ENCODE data around the gene ORC1.

ORC1 gene

GRCh38 chr1:52358851-52359497, 45.2 kb downstream of the ORC1 start:
- Histone ChIP-seq H3K9me3 (ENCODE audit: insufficient read depth, low read depth, low read length) (no peaks in the 10 kb centered on the region), H3K27me3 (ENCODE audit: insufficient read depth, low read length) (no peaks in the 10 kb centered on the region), H3K4me3 (ENCODE audit: low read length) (no peak overlapping the region), H3K27ac (ENCODE audit: low read length) (no peak overlapping the region), H3K9ac (ENCODE audit: low read depth, low read length) (no peak overlapping the region), H3K4me1 (ENCODE audit: insufficient read depth, low read length) (no peaks in the 10 kb centered on the region), H3K36me3 (ENCODE audit: insufficient read depth, low read depth, low read length) (peaks cover 90% of the 10 kb centered on the region)

DNA sequence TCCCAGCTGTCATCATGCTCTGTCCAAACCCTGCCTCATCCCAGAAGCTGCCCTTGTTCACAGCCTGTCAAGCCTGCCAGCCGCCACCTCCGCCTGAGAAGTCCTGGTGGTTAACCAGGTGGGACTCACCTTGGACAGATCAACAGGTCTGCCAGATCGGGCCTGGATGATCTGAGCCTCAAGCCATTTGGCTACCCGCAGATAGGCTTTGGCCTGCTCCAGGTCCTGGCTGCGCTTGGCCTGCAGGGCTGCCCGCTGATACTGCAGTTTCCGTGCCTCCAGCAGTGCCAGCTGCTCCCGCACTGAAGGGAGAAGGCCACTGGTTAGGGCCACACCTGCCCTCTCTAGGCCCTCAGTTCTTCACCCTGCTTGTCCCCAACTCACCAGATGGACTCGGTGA, 46.8 kb downstream of the ORC1 start:
- no peak overlapping the region for H3K27ac ChIP-seq (ENCODE audit: low read length)
- H3K27me3 ChIP-seq (ENCODE audit: insufficient read depth, low read length), result no peaks in the 10 kb centered on the region

GRCh38 chr1:52356818-52357355, 47.3 kb downstream of the ORC1 start:
- Histone ChIP-seq H3K27me3 (ENCODE audit: insufficient read depth, low read length) (no peaks in the 10 kb centered on the region), H3K27ac (ENCODE audit: low read length) (no peak overlapping the region), H3K9ac (ENCODE audit: low read depth, low read length) (no peak overlapping the region), H3K36me3 (ENCODE audit: insufficient read depth, low read depth, low read length) (peaks cover 99% of the 10 kb centered on the region), H3K9me3 (ENCODE audit: insufficient read depth, low read depth, low read length) (no peaks in the 10 kb centered on the region), H3K4me1 (ENCODE audit: insufficient read depth, low read length) (no peaks in the 10 kb centered on the region), H3K4me3 (ENCODE audit: low read length) (no peak overlapping the region)

More for the DNA sequence above, 46.8 kb downstream of the ORC1 start:
- Histone ChIP-seq H3K9ac (ENCODE audit: low read depth, low read length) (no peak overlapping the region), H3K36me3 (ENCODE audit: insufficient read depth, low read depth, low read length) (peaks cover 100% of the 10 kb centered on the region), H3K4me1 (ENCODE audit: insufficient read depth, low read length) (no peaks in the 10 kb centered on the region), H3K9me3 (ENCODE audit: insufficient read depth, low read depth, low read length) (no peaks in the 10 kb centered on the region), H3K4me3 (ENCODE audit: low read length) (no peak overlapping the region)

- no peaks in the 10 kb centered on the region for H3K27me3 ChIP-seq (ENCODE audit: insufficient read depth, low read length)
- H3K36me3 ChIP-seq (ENCODE audit: insufficient read depth, low read depth, low read length), result peaks cover 90% of the 10 kb centered on the region
- H3K4me3 ChIP-seq (ENCODE audit: low read length), result no peak overlapping the region
- no peaks in the 10 kb centered on the region for H3K9me3 ChIP-seq (ENCODE audit: insufficient read depth, low read depth, low read length)
- no peak overlapping the region for H3K9ac ChIP-seq (ENCODE audit: low read depth, low read length)
- no peak overlapping the region for H3K27ac ChIP-seq (ENCODE audit: low read length)
- peaks cover 5% of the 10 kb centered on the region; the same call in 1 of the 2 replicates for H3K4me1 ChIP-seq (ENCODE audit: insufficient read depth, low read length)
Observed at GRCh38 chr1:52355847-52356505, 48.2 kb downstream of the ORC1 start.

- Histone ChIP-seq H3K9me3 (ENCODE audit: insufficient read depth, low read depth, low read length) (no peaks in the 10 kb centered on the region), H3K27ac (ENCODE audit: low read length) (no peak overlapping the region), H3K36me3 (ENCODE audit: insufficient read depth, low read depth, low read length) (peaks cover 84% of the 10 kb centered on the region), H3K4me3 (ENCODE audit: low read length) (no peak overlapping the region), H3K9ac (ENCODE audit: low read depth, low read length) (no peak overlapping the region), H3K27me3 (ENCODE audit: insufficient read depth, low read length) (no peaks in the 10 kb centered on the region), H3K4me1 (ENCODE audit: insufficient read depth, low read length) (peaks cover 9% of the 10 kb centered on the region; the same call in 1 of the 2 replicates)
Observed at GRCh38 chr1:52355436-52355835, 48.8 kb downstream of the ORC1 start.

GRCh38 chr1:52352690-52353089, 51.5 kb downstream of the ORC1 start:
- Histone ChIP-seq H3K27ac (ENCODE audit: low read length) (no peak overlapping the region), H3K9me3 (ENCODE audit: insufficient read depth, low read depth, low read length) (no peaks in the 10 kb centered on the region), H3K4me3 (ENCODE audit: low read length) (no peak overlapping the region), H3K36me3 (ENCODE audit: insufficient read depth, low read depth, low read length) (peaks cover 57% of the 10 kb centered on the region), H3K27me3 (ENCODE audit: insufficient read depth, low read length) (no peaks in the 10 kb centered on the region), H3K9ac (ENCODE audit: low read depth, low read length) (no peak overlapping the region), H3K4me1 (ENCODE audit: insufficient read depth, low read length) (peaks cover 13% of the 10 kb centered on the region; the same call in 1 of the 2 replicates)

DNA sequence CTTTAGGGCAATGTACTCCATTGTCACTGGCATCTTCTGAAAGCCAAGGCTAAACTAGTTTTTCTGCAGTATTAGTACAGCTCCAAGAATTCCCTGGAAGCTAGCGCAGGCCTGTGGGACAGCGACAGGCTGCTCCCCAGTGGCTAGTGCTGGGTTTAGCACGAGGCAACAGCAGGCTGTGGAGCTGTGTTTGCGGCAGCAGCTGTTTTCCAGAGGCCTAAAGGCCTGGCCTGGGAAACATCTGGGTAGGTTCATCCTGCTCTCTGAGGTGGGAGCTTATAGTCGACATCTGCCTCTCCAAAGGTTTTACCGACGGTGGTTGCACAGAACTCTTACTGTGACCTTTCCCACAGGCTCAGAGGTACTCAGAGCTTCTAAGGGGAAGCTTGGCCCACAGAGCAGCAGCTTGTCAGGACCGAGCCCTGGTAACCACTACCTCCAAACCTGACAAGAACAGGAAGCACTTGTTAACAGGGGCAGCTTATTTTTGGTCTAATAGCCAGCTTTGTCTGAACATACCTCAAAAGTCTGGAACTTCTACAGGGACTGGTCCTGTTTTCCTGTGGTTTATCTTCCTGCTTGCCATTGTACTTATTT, 55.4 kb downstream of the ORC1 start:
- Histone ChIP-seq H3K27ac (ENCODE audit: low read length) (no peak overlapping the region), H3K4me3 (ENCODE audit: low read length) (no peak overlapping the region)

GRCh38 chr1:52346653-52347052, 57.6 kb downstream of the ORC1 start:
- Histone ChIP-seq H3K9me3 (ENCODE audit: insufficient read depth, low read depth, low read length) (no peaks in the 10 kb centered on the region), H3K27ac (ENCODE audit: low read length) (no peak overlapping the region), H3K36me3 (ENCODE audit: insufficient read depth, low read depth, low read length) (no peaks in the 10 kb centered on the region; the same call in 1 of the 2 replicates)

More for the DNA sequence above, 55.4 kb downstream of the ORC1 start:
- H3K4me1 ChIP-seq (ENCODE audit: insufficient read depth, low read length), result peaks cover 13% of the 10 kb centered on the region; the same call in 1 of the 2 replicates
- no peaks in the 10 kb centered on the region for H3K27me3 ChIP-seq (ENCODE audit: insufficient read depth, low read length)
- no peaks in the 10 kb centered on the region for H3K9me3 ChIP-seq (ENCODE audit: insufficient read depth, low read depth, low read length)
- peaks cover 18% of the 10 kb centered on the region for H3K36me3 ChIP-seq (ENCODE audit: insufficient read depth, low read depth, low read length)
- H3K9ac ChIP-seq (ENCODE audit: low read depth, low read length), result no peak overlapping the region

DNA sequence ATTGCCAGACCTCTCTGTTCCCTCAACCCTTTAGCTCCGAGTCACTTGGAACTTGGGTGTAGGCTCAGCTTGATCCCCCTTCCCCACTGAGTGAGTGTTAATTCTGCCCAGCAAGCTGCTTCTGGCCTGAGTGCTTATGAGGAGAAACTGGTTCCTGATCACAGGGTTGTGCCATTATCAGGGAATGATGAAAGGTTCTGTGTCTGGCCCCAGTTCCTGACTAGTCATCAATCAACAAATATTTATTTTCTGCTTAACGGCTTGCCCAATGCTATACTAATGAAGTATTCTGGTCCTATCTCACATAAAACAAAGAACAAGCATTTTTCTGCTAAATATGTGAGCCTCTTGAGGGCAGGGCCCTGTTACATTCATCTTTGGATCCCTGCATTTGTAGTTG, 59.0 kb downstream of the ORC1 start:
- Histone ChIP-seq H3K9ac (ENCODE audit: low read depth, low read length) (no peak overlapping the region), H3K27me3 (ENCODE audit: insufficient read depth, low read length) (no peaks in the 10 kb centered on the region), H3K9me3 (ENCODE audit: insufficient read depth, low read depth, low read length) (no peaks in the 10 kb centered on the region), H3K27ac (ENCODE audit: low read length) (no peak overlapping the region), H3K4me1 (ENCODE audit: insufficient read depth, low read length) (0 out of 2 replicates have a peak, but pooled peaks cover 2% of the 10 kb centered on the region), H3K36me3 (ENCODE audit: insufficient read depth, low read depth, low read length) (peaks cover under 1% of the 10 kb centered on the region; the same call in 1 of the 2 replicates), H3K4me3 (ENCODE audit: low read length) (no peak overlapping the region)

More at GRCh38 chr1:52346653-52347052, 57.6 kb downstream of the ORC1 start:
- Histone ChIP-seq H3K4me1 (ENCODE audit: insufficient read depth, low read length) (peaks cover 13% of the 10 kb centered on the region; the same call in 1 of the 2 replicates), H3K9ac (ENCODE audit: low read depth, low read length) (no peak overlapping the region), H3K27me3 (ENCODE audit: insufficient read depth, low read length) (no peaks in the 10 kb centered on the region), H3K4me3 (ENCODE audit: low read length) (no peak overlapping the region)

DNA sequence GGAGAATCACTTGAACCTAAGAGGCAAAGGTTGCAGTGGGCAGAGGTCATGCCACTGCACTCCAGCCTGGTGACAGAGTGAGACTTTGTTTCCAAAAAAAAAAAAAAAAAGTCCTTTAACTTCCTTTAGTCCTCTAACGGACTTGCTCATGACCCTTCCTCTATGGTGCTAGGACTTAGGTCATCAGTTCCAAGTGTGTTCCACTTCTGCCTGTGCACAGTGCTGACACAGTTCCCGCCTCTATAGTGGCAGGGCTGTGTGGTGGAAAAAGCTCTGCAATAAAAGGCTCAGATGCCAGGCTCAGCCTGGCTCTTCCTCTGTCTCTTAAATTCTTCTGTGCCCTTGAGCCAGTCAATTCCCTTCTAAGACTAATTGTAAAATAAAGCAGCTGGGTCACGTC, 60.2 kb downstream of the ORC1 start:
- no peaks in the 10 kb centered on the region for H3K27me3 ChIP-seq (ENCODE audit: insufficient read depth, low read length)
- H3K9me3 ChIP-seq (ENCODE audit: insufficient read depth, low read depth, low read length), result no peaks in the 10 kb centered on the region
- no peak overlapping the region for H3K27ac ChIP-seq (ENCODE audit: low read length)
- H3K4me3 ChIP-seq (ENCODE audit: low read length), result no peak overlapping the region
- no peak overlapping the region for H3K9ac ChIP-seq (ENCODE audit: low read depth, low read length)
- no peaks in the 10 kb centered on the region for H3K4me1 ChIP-seq (ENCODE audit: insufficient read depth, low read length)
- H3K36me3 ChIP-seq (ENCODE audit: insufficient read depth, low read depth, low read length), result peaks cover 3% of the 10 kb centered on the region; the same call in 1 of the 2 replicates

DNA sequence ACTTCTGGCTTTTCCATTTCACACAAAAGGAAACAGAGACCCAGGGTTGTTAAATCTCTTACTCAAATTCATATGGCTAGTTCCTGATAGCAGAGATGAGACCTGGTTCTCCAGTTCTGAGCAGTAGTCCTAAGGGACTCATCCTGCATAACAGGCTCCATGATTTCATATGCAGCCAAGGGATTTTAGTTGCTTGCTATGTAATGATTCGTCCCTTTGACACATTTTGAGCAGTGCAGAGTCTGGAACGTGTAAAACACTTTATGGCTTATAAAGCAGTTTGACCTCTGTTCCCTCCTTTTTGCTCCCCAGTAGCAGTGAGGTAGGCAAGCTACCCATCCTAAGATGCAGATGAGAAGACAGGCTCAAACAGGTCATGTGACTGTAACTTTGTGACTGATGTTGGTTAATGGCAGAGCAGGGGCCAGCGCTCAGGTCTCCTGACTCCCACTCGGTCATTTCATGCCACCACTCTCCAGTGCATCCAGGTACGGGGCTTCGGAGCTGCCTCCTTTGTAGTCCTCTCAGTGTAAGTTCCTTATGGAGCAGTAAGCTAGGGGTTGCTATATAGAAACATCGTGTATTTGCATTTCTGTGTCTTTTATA, 62.5 kb downstream of the ORC1 start:
- Histone ChIP-seq H3K27ac (ENCODE audit: low read length) (no peak overlapping the region), H3K4me3 (ENCODE audit: low read length) (no peak overlapping the region), H3K9ac (ENCODE audit: low read depth, low read length) (no peak overlapping the region), H3K36me3 (ENCODE audit: insufficient read depth, low read depth, low read length) (peaks cover 3% of the 10 kb centered on the region; the same call in 1 of the 2 replicates), H3K9me3 (ENCODE audit: insufficient read depth, low read depth, low read length) (no peaks in the 10 kb centered on the region), H3K27me3 (ENCODE audit: insufficient read depth, low read length) (no peaks in the 10 kb centered on the region), H3K4me1 (ENCODE audit: insufficient read depth, low read length) (no peaks in the 10 kb centered on the region)
